K562 (cell line): ENCODE results near the gene GALNT18. TPM values are rescaled to one million over a fixed set of nuclear protein-coding genes. Genes with fewer than 3 reads are reported as not detected.

Experiments used
- polyA plus RNA-seq, 8 experiments: library from polyadenylated mRNA; depleted of rRNA in 4 of 8; stranded (reverse) in 5 of 8; unstranded in 3 of 8; fragments of >200 nt; fragmentation: Nextera tagmentation in 2 of 8; fragmentation: Illumina TruSeq in 1 of 8; extraction: Ambion mirVana in 2 of 8; extraction: Trizol in 1 of 8; gene quantifications; 2 replicates each; pipeline versions ENCODE4 v1.2.1 to v1.2.3, GENCODE V29; 2011 to 2014; ENCODE audit warnings: inconsistent platforms in 1 of 8, missing spikeins in 1 of 8
- total RNA-seq, 7 experiments: library from RNA; depleted of rRNA in 6 of 7; stranded (reverse); fragments of >200 nt in 6 of 7; fragmentation: Illumina TruSeq in 2 of 7; extraction: Trizol in 2 of 7; gene quantifications; 2 replicates each; pipeline versions ENCODE4 v1.2.1 to v1.2.3, GENCODE V29; 2011 to 2021; ENCODE audit warnings: low replicate concordance in 1 of 7
- TF ChIP-seq, protein P1 (sequence below): fragments of 250-450 bp; sonication (Bioruptor Pico); IDR thresholded peaks from 2 replicates; pipeline ENCODE4 v1.4.0; 2020; ENCODE audit warnings: mild to moderate bottlenecking
- TF ChIP-seq, protein P2 (sequence below): sonication (generic); formaldehyde crosslinking; IDR thresholded peaks from 2 replicates; pipeline ENCODE4 v1.8.1; 2023; ENCODE audit warnings: mild to moderate bottlenecking, missing genetic modification reagents
- TF ChIP-seq, protein P3 (sequence below): fragments of 250-450 bp; sonication (Bioruptor Pico); IDR thresholded peaks from 2 replicates; pipeline ENCODE4 v1.4.0; 2020

GALNT18 gene
- total and polyA plus RNA-seq, 9 of the 15 experiments (the other 6 are each of a cell fraction or from before 2014, with no cell fraction given) = not detected

DNA sequence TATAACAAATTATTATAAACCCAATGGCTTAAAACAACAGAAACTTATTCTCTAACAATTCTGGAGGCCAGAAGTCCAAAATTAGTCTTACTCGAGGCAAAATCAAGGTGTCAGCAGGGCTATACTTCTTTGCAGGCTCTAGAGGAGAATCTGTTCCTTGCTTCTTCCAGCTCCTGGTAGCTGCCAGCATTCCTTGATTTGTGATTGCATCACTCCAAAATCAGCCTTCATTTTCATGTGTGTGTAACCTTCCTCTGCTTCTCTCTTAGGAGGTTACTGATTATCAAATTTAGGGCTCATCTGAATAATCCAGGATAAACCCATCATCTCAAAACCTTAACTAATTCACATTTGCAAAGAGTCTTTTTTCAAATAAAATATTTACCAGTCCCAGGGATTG, 23.6 kb downstream of the GALNT18 start (continued):
- TF ChIP-seq, protein P1, sequence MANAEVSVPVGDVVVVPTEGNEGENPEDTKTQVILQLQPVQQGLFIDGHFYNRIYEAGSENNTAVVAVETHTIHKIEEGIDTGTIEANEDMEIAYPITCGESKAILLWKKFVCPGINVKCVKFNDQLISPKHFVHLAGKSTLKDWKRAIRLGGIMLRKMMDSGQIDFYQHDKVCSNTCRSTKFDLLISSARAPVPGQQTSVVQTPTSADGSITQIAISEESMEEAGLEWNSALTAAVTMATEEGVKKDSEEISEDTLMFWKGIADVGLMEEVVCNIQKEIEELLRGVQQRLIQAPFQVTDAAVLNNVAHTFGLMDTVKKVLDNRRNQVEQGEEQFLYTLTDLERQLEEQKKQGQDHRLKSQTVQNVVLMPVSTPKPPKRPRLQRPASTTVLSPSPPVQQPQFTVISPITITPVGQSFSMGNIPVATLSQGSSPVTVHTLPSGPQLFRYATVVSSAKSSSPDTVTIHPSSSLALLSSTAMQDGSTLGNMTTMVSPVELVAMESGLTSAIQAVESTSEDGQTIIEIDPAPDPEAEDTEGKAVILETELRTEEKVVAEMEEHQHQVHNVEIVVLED (CRISPR knock-in tag) = no peak
- TF ChIP-seq, protein P2, sequence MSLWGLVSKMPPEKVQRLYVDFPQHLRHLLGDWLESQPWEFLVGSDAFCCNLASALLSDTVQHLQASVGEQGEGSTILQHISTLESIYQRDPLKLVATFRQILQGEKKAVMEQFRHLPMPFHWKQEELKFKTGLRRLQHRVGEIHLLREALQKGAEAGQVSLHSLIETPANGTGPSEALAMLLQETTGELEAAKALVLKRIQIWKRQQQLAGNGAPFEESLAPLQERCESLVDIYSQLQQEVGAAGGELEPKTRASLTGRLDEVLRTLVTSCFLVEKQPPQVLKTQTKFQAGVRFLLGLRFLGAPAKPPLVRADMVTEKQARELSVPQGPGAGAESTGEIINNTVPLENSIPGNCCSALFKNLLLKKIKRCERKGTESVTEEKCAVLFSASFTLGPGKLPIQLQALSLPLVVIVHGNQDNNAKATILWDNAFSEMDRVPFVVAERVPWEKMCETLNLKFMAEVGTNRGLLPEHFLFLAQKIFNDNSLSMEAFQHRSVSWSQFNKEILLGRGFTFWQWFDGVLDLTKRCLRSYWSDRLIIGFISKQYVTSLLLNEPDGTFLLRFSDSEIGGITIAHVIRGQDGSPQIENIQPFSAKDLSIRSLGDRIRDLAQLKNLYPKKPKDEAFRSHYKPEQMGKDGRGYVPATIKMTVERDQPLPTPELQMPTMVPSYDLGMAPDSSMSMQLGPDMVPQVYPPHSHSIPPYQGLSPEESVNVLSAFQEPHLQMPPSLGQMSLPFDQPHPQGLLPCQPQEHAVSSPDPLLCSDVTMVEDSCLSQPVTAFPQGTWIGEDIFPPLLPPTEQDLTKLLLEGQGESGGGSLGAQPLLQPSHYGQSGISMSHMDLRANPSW = no peak
- TF ChIP-seq, protein P3, sequence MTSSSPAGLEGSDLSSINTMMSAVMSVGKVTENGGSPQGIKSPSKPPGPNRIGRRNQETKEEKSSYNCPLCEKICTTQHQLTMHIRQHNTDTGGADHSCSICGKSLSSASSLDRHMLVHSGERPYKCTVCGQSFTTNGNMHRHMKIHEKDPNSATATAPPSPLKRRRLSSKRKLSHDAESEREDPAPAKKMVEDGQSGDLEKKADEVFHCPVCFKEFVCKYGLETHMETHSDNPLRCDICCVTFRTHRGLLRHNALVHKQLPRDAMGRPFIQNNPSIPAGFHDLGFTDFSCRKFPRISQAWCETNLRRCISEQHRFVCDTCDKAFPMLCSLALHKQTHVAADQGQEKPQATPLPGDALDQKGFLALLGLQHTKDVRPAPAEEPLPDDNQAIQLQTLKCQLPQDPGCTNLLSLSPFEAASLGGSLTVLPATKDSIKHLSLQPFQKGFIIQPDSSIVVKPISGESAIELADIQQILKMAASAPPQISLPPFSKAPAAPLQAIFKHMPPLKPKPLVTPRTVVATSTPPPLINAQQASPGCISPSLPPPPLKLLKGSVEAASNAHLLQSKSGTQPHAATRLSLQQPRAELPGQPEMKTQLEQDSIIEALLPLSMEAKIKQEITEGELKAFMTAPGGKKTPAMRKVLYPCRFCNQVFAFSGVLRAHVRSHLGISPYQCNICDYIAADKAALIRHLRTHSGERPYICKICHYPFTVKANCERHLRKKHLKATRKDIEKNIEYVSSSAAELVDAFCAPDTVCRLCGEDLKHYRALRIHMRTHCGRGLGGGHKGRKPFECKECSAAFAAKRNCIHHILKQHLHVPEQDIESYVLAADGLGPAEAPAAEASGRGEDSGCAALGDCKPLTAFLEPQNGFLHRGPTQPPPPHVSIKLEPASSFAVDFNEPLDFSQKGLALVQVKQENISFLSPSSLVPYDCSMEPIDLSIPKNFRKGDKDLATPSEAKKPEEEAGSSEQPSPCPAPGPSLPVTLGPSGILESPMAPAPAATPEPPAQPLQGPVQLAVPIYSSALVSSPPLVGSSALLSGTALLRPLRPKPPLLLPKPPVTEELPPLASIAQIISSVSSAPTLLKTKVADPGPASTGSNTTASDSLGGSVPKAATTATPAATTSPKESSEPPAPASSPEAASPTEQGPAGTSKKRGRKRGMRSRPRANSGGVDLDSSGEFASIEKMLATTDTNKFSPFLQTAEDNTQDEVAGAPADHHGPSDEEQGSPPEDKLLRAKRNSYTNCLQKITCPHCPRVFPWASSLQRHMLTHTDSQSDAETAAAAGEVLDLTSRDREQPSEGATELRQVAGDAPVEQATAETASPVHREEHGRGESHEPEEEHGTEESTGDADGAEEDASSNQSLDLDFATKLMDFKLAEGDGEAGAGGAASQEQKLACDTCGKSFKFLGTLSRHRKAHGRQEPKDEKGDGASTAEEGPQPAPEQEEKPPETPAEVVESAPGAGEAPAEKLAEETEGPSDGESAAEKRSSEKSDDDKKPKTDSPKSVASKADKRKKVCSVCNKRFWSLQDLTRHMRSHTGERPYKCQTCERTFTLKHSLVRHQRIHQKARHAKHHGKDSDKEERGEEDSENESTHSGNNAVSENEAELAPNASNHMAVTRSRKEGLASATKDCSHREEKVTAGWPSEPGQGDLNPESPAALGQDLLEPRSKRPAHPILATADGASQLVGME (CRISPR knock-in tag) = no peak
